NCI-H446 (cell line): ENCODE measurements around the gene CD8A.
"Not testable (repeated sequence)": the region's sequence is repeated elsewhere in the genome, so short reads cannot be mapped to it uniquely, and the experiment has no call there.

Source experiments
- DNase-seq, 2 experiments: peaks; one replicate each; lab custom pipeline; 2025; lab: John Stamatoyannopoulos, UW

CD8A gene

DNA sequence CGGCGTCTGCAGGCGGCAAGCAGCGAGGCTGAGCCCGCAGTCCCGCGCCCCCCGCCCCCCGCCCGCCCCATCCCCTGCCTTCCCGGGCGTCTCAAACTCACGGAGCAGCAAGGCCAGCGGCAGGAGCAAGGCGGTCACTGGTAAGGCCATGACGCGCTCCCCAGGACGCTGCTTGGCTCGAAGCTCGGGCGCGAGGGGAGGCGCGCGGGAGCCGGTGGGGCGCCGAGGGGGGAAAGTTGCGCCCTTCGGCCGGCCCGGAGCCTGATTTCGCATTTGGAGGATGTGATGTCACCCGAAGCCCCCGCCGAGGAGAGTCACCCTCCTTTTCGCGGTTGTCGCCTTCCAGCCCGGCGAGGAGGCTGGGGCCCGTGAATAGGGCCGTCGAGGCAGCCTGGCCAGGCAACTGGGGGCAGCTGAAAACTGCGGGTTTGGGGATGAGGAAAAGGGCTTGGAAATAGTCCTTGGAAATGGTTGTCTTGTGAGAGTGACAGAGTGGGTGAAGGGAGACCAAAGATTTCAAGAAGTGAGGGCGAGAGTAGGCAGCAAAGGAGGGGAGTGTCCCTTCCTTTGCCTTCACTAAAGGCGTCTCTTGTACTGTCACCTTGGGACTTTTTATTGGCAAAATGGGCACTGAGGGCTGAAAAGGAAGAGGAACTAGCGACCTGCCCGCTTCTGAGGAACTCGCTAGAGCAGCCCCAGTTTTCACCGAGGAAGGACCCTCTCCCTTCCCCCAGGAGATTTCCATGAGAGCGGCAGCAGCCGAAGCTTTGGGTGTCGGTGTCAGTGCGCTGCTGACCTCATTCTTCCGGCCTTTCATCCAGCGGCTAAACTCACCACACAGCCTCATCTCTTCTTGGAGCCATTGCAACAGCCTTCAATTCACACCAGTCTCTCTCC is at the start of gene CD8A:
Gene CD8A (minus strand): TSS at position 238 of the 897 bp plus-strand sequence. CDS start 88 bp downstream, at position 150.
- no peak for DNase-seq

DNA sequence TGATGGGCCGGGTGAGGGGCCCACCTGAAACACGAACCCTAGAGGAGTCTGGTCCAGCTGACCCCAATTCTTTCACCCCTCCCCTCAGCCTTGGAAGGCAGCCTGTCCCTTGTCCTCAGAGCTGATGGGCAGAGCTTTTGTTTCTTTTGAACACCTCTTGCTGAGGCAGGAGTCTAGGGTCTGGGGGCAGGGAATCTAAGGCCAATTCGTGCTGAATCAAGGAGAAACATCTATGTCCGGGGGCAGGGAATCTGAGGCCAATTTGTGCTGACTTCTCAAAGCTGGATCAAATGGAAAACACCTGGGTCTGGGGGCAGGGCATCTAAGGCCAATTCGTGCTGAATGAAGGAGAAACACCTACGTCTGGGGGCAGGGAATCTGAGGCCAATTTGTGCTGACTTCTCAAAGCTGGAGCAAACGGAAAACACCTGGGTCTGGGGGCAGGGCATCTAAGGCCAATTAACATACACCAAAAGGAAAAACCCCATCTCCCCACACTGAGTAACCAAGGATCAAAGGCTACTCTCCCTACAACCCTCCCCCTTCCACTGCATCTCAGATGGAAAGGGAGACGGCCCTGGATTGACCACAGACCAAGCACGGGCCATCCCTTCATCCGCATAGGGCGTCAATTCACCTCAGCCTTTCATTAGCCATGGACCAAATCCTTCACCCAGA is 49.3 kb upstream of the CD8A start:
- not testable (repeated sequence) for DNase-seq

DNA sequence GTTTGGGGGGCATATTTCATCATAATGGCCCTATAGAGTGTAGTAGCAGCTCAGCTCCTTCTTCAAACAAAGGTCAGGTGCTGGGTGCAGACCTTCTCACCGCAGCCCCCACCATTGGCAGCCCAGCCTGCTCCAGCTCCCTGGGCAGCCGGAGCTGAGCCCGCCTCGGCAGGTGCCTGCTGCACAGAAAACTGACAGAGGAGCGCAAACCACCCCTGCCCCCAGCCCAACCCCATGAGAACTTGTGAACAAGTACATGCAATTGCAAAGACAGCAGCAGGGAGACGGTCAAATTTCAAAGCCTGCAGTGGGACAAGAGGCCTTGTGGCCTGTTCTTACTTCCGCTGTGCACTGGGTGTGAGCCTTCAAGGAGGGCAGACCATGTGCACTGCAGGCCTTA is 48.7 kb upstream of the CD8A start:
- DNase-seq = not testable (repeated sequence)

GRCh38 chr2:86837714-86838113 is 47.0 kb upstream of the CD8A start:
- DNase-seq = not testable (repeated sequence)

DNA sequence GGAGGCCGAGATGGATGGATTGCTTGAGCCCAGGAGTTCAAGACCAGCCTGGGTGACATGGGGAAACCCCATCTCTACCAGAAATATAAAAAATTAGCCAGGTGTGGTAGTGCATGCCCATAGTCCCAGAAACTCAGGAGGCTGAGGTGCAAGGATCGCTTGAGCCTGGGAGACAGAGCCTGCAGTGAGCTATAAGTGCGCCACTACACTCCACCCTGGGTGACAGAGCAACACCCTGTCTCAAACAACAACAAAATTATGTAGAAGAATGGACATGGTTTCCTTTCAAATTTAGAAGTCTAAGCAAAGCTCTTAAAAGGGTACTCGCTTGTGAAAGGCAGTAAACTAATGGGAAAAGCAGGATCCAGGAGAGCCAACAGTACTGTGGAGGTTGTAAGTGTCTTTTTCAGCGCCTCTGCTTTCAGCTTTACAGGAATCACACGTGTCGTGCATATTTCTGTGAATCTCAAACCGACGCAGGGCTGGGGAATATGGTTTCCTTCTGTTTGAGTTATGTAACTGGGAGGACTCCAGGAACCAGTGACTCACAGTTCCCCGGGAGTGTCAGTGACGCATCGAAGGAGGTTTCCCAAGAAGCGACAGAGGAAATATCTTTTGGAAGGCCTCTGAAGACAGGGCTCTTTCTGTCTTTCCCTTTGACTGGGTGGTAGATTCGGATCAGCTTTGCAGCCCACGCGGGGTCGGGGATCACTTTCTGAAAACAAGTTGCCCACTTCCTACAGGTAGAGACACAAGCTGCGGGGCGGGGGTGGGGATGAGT is 46.4 kb upstream of the CD8A start:
- peak in 1 of 2 experiments; percentile 1 for DNase-seq

- not testable (repeated sequence) for DNase-seq
Observed at GRCh38 chr2:86835548-86835889, 44.8 kb upstream of the CD8A start.

DNA sequence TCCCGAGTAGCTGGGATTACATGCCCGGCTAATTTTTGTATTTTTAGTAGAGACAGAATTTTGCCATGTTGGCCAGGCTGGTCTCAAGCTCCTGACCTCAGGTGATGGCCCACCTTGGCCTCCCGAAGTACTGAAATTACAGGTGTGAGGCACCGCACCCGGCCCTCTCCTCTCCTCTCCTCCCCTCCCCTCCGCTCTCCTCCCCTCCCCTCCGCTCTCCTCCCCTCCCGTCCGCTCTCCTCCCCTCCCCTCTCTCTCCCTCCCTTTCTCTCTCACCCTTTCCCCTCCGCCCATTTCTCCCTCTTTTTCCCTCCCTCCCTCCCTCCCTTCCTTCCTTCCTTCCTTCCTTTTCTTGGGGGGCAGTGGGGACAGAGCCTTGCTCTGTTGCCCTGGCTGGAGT is 42.6 kb upstream of the CD8A start:
- no peak for DNase-seq

DNA sequence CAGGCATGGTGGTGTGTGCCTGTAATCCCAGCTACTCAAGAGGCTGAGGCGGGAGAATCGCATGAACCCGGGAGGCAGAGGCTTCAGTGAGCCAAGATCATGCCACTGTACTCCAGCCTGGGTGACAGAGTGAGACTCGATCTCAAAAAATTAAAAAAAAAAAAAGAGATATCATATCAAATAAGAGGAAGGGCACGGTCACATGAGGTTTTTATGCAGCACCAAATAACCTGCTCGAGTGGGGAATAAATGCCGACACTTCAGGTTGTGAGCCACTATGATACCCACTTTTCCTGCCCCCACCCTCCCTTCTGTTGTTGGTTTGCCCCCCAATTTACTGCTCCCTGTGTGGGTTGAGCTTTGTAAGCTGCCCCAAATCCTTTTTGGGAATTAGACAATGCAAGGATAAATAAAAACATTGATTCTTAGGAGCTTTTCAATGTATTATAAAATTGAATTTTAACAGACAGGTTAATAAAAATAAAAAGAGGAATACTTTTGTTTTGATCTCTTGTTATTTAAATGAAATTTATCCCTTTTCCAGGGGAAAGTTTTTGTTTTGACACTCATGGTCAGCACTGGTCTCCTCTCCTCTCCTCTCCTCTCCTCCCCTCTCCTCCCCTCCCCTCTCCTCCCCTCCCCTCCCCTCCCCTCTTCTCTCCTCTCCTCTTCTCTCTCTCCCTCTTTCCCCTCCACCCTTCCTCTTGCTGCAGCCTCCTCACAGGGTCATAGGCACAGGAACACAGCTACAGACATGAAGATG is 41.8 kb upstream of the CD8A start:
- DNase-seq = no peak

DNA sequence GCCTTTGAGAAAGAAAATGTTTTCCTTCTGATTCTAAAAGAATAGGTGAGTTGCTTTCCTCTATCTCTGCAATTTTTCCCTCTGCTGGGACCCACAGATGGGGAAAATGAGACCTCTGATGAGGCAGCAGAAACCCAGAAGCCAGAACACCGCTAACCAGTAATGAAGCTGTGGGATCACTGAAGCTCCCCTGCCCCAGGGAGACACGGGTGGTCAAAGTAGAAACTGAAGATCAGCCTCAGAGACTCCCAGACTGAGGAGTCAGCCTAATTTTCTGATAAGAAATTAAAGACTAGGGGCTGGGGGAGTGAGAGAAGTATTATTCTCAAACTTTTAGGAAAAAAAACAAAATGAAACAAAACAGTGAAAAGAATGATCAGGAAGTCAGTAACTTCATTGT is 40.8 kb upstream of the CD8A start:
- DNase-seq = no peak

DNA sequence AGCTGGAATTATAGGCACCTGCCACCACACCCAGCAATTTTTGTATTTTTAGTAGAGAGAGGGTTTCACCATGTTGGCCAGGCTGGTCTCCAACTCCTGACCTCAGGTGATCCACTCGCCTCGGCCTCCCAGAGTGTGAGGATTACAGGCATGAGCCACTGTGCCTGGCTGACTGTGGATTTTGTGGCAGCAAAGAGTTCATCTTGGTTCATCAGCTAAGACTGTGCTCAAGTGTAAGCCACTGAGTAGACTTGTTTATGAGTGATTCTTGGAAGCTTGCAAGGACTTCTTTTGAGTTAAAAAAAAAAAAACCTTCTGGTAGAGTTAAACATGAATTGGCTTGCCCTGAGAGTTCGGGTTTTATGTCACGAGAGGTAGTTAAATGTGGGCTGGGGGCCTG is 36.2 kb upstream of the CD8A start:
- no peak for DNase-seq

- DNase-seq = no peak
Observed at GRCh38 chr2:86825693-86826381, 35.1 kb upstream of the CD8A start.

DNA sequence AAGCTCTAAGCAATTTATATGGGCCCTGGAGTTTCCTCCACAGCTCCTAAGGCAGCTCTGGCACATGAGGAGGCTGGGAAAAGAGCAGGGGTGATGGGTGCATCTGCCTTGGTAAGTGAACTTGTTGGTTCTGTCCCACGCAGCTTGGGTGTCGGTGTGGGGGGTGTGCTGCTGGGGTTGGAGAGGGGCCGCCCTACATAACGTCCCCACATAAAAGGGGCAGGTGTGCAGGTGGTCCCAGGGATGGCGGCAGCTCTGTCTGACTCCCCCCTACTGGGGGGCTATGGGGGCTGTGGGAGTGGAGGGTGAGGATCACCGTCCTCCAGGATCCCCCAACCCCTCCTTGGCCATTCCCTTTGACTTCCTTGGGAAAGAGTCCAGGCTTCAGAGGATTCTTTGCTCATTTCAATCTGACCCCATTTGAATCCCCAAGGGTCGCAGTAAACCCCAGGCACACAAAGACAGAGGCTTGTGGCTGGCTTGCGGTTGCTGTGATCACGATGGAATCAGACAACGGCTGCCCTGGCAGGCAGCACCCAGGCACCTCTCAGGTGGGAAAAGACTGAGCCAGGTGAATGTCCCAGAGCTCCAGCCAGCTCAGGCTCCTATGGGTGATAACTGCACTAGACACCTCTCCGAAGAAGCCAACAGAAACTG is 34.5 kb upstream of the CD8A start:
- no peak for DNase-seq

- no peak for DNase-seq
Observed at GRCh38 chr2:86822668-86823345, 32.1 kb upstream of the CD8A start.

DNA sequence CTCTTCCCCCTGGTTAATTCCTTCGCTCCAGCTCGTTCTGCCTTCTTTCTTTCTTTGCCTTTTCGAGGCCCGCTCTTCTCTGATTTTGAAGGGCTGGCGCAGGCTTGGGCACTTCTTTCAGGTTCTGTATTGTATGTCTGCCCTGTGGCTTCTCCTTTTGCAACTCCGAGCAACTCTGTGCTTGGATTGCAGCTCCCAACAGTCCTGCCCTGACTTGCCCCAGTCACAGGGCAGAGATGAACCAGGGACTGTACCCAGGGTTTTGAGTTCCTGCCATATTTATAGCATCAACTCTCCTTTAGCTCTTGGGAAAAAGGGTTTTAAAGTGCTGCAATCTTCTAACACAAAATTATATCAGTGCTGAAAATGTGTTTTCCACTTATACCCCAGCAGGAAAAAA is 31.1 kb upstream of the CD8A start:
- DNase-seq = no peak

- DNase-seq = no peak
Observed at GRCh38 chr2:86821306-86821705, 30.6 kb upstream of the CD8A start.

DNA sequence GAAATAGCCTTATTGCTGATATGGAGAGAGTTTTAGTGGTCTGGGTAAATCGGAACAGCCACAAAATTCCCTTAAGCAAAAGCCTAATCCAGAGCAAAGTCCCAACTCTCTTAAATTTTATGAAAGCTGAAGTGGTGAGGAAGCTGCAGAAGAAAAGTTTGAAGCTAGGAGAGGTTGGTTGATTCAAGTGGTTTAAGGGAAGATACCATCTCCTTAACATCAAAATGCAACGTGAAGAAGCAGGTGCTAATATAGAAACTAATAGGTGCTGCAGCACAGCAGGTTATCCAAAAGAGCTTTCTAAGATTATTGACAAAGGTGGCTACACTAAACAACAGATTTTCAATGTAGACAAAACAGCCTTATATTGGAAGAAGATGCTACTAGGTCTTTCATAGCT is 28.2 kb upstream of the CD8A start:
- no peak for DNase-seq

- no peak for DNase-seq
Observed at GRCh38 chr2:86818114-86818801, 27.5 kb upstream of the CD8A start.

- no peak for DNase-seq
Observed at GRCh38 chr2:86815611-86816010, 24.9 kb upstream of the CD8A start.

GRCh38 chr2:86809481-86810121 is 18.9 kb upstream of the CD8A start:
- DNase-seq = no peak
